ENCODE data around the gene SCAF4.

The SCAF4 gene

GRCh38 chr21:31726407-31726806 is 5.5 kb downstream of the SCAF4 start:
- H3K9ac ChIP-seq (ENCODE audit: low read length) = no peak overlapping the region
- peaks cover 60% of the 10 kb centered on the region for H3K36me3 ChIP-seq (ENCODE audit: insufficient read depth, low read length)
- peaks cover 100% of the 10 kb centered on the region for H3K79me2 ChIP-seq (ENCODE audit: insufficient read depth, low read length)
- no peaks in the 10 kb centered on the region for H3K9me2 ChIP-seq (ENCODE audit: low read depth, low read length)
- H3K4me3 ChIP-seq (ENCODE audit: low read depth, low read length, poor library complexity, severe bottlenecking) = no peak overlapping the region
- H3F3A ChIP-seq (ENCODE audit: insufficient read depth, low read length) = no peaks in the 10 kb centered on the region
- no peak overlapping the region for H3K27ac ChIP-seq (ENCODE audit: low read depth, low read length, poor library complexity, severe bottlenecking)
- H3K27me3 ChIP-seq (ENCODE audit: insufficient read depth, low read length) = no peaks in the 10 kb centered on the region
- peaks cover 24% of the 10 kb centered on the region for H3K4me1 ChIP-seq (ENCODE audit: insufficient read depth, low read length, severe bottlenecking)
- H4K20me1 ChIP-seq (ENCODE audit: insufficient read depth, low read length) = peaks cover 8% of the 10 kb centered on the region; the same call in 1 of the 2 replicates
- H3K4me2 ChIP-seq (ENCODE audit: low read length) = no peak overlapping the region
- TF ChIP-seq EZH2 (IDR thresholded peaks at IDR 0.05; ENCODE audit: borderline replicate concordance, low read length) = no peak
- TF ChIP-seq CTCF (IDR thresholded peaks at IDR 0.05; ENCODE audit: low read length) = no peak
- H3K9me3 ChIP-seq (ENCODE audit: low read length) = no peaks in the 10 kb centered on the region
- H2AFZ ChIP-seq (ENCODE audit: low read length) = no peak overlapping the region

- H3K36me3 ChIP-seq (ENCODE audit: insufficient read depth, low read length) = peaks cover 60% of the 10 kb centered on the region
- H3K4me3 ChIP-seq (ENCODE audit: low read depth, low read length, poor library complexity, severe bottlenecking) = no peak overlapping the region
- H3K9me3 ChIP-seq (ENCODE audit: low read length) = no peaks in the 10 kb centered on the region
- H3F3A ChIP-seq (ENCODE audit: insufficient read depth, low read length) = no peaks in the 10 kb centered on the region
- no peak overlapping the region for H3K4me2 ChIP-seq (ENCODE audit: low read length)
- H3K27ac ChIP-seq (ENCODE audit: low read depth, low read length, poor library complexity, severe bottlenecking) = no peak overlapping the region
- H2AFZ ChIP-seq (ENCODE audit: low read length) = no peak overlapping the region
- no peaks in the 10 kb centered on the region for H3K27me3 ChIP-seq (ENCODE audit: insufficient read depth, low read length)
- TF ChIP-seq CTCF (IDR thresholded peaks at IDR 0.05; ENCODE audit: low read length) (no peak), EZH2 (IDR thresholded peaks at IDR 0.05; ENCODE audit: borderline replicate concordance, low read length) (no peak)
- H4K20me1 ChIP-seq (ENCODE audit: insufficient read depth, low read length) = peaks cover 8% of the 10 kb centered on the region; the same call in 1 of the 2 replicates
- no peaks in the 10 kb centered on the region for H3K9me2 ChIP-seq (ENCODE audit: low read depth, low read length)
- peaks cover 28% of the 10 kb centered on the region for H3K4me1 ChIP-seq (ENCODE audit: insufficient read depth, low read length, severe bottlenecking)
- no peak overlapping the region for H3K9ac ChIP-seq (ENCODE audit: low read length)
- peaks cover 100% of the 10 kb centered on the region for H3K79me2 ChIP-seq (ENCODE audit: insufficient read depth, low read length)
Measured at GRCh38 chr21:31725202-31725839, 6.6 kb downstream of the SCAF4 start.

- no peak overlapping the region for H3K9ac ChIP-seq (ENCODE audit: low read length)
- no peak overlapping the region for H2AFZ ChIP-seq (ENCODE audit: low read length)
- no peaks in the 10 kb centered on the region for H3K27me3 ChIP-seq (ENCODE audit: insufficient read depth, low read length)
- TF ChIP-seq EZH2 (IDR thresholded peaks at IDR 0.05; ENCODE audit: borderline replicate concordance, low read length) (no peak), CTCF (IDR thresholded peaks at IDR 0.05; ENCODE audit: low read length) (no peak)
- no peak overlapping the region for H3K4me2 ChIP-seq (ENCODE audit: low read length)
- H3K4me1 ChIP-seq (ENCODE audit: insufficient read depth, low read length, severe bottlenecking) = peaks cover 20% of the 10 kb centered on the region
- H3K36me3 ChIP-seq (ENCODE audit: insufficient read depth, low read length) = peaks cover 67% of the 10 kb centered on the region
- no peaks in the 10 kb centered on the region for H3F3A ChIP-seq (ENCODE audit: insufficient read depth, low read length)
- H4K20me1 ChIP-seq (ENCODE audit: insufficient read depth, low read length) = peaks cover 7% of the 10 kb centered on the region; the same call in 1 of the 2 replicates
- no peaks in the 10 kb centered on the region for H3K9me2 ChIP-seq (ENCODE audit: low read depth, low read length)
- H3K4me3 ChIP-seq (ENCODE audit: low read depth, low read length, poor library complexity, severe bottlenecking) = no peak overlapping the region
- peaks cover 100% of the 10 kb centered on the region for H3K79me2 ChIP-seq (ENCODE audit: insufficient read depth, low read length)
- H3K9me3 ChIP-seq (ENCODE audit: low read length) = no peaks in the 10 kb centered on the region
- no peak overlapping the region for H3K27ac ChIP-seq (ENCODE audit: low read depth, low read length, poor library complexity, severe bottlenecking)
Measured at GRCh38 chr21:31724552-31724951, 7.4 kb downstream of the SCAF4 start.
